Stomach (tissue), 4 donors: ENCODE data around the gene SH2B2.

Experiments used
- CTCF ChIP-seq, 7 experiments: fragments of 450-650 bp in 4 of 7; fragments of 200-600 bp in 3 of 7; sonication (generic) in 3 of 7; IDR thresholded peaks; one replicate each; pipeline ENCODE4 v1.5.1; 2016 to 2019; ENCODE audit warnings: antibody characterized with exemption in 7 of 7, control low read depth in 2 of 7, mild to moderate bottlenecking in 1 of 7
- EP300 ChIP-seq: sonication (generic); formaldehyde crosslinking; IDR thresholded peaks from one replicate; pipeline ENCODE4 v1.6.1; 2017; ENCODE audit warnings: antibody characterized with exemption
- POLR2A ChIP-seq, 4 donors: fragments of 450-650 bp; IDR thresholded peaks; one replicate each; pipeline ENCODE4 v1.6.1; 2016; ENCODE audit warnings: antibody characterized with exemption in 4 of 4, control low read depth in 2 of 4, mild to moderate bottlenecking in 1 of 4, moderate library complexity in 1 of 4

GRCh38 chr7:102282465-102283362, 4.0 kb upstream of the SH2B2 start:
- TF ChIP-seq POLR2A (IDR thresholded peaks at IDR 0.05) (no peak), CTCF (IDR thresholded peaks at IDR 0.05) (no peak), EP300 (no peak)
